OCI-LY1 (cell line): ENCODE results near the gene UQCRC2.

Source experiments
- EZH2 ChIP-seq: fragments of 200-600 bp; sonication (generic), shearing (Covaris generic); IDR thresholded peaks from 2 replicates; pipeline ENCODE4 v1.8.0; 2017; ENCODE audit warnings: borderline replicate concordance, mixed run types, mild to moderate bottlenecking, antibody characterized with exemption, low read length, moderate library complexity, mixed read lengths
- TF ChIP-seq, protein P1 (sequence below): fragments of 200-600 bp; sonication (generic), shearing (Covaris generic); IDR thresholded peaks from 2 replicates; pipeline ENCODE4 v1.5.1; 2017; ENCODE audit warnings: mild to moderate bottlenecking, antibody characterized with exemption, low read length, moderate library complexity, mixed read lengths

GRCh38 chr16:21986692-21987246 lies 33.6 kb downstream of the UQCRC2 start:
- TF ChIP-seq, protein P1, sequence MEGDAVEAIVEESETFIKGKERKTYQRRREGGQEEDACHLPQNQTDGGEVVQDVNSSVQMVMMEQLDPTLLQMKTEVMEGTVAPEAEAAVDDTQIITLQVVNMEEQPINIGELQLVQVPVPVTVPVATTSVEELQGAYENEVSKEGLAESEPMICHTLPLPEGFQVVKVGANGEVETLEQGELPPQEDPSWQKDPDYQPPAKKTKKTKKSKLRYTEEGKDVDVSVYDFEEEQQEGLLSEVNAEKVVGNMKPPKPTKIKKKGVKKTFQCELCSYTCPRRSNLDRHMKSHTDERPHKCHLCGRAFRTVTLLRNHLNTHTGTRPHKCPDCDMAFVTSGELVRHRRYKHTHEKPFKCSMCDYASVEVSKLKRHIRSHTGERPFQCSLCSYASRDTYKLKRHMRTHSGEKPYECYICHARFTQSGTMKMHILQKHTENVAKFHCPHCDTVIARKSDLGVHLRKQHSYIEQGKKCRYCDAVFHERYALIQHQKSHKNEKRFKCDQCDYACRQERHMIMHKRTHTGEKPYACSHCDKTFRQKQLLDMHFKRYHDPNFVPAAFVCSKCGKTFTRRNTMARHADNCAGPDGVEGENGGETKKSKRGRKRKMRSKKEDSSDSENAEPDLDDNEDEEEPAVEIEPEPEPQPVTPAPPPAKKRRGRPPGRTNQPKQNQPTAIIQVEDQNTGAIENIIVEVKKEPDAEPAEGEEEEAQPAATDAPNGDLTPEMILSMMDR: no peak
- TF ChIP-seq EZH2: no peak
